ENCODE data around the gene NLRC5.
"Not testable (repeated sequence)": the region's sequence is repeated elsewhere in the genome, so short reads cannot be mapped to it uniquely, and the experiment has no call there.

NLRC5 gene

GRCh38 chr16:56980792-56981724 lies 8.3 kb upstream of the NLRC5 start:
- DNase-seq (ENCODE audit: extremely low read depth in 1 of 2, low read depth in 1 of 2), result no peak

- DNase-seq (ENCODE audit: extremely low read depth in 1 of 2, low read depth in 1 of 2), result no peak
Observed at GRCh38 chr16:56981729-56982271, 7.6 kb upstream of the NLRC5 start.

GRCh38 chr16:56982695-56983094 lies 6.7 kb upstream of the NLRC5 start:
- DNase-seq (ENCODE audit: extremely low read depth in 1 of 2, low read depth in 1 of 2), result no peak

- no peak for DNase-seq (ENCODE audit: extremely low read depth in 1 of 2, low read depth in 1 of 2)
Observed at GRCh38 chr16:56983211-56983751, 6.1 kb upstream of the NLRC5 start.

- DNase-seq (ENCODE audit: extremely low read depth in 1 of 2, low read depth in 1 of 2), result no peak
Observed at GRCh38 chr16:56984639-56985038, 4.7 kb upstream of the NLRC5 start.

GRCh38 chr16:56985288-56985961 lies 3.9 kb upstream of the NLRC5 start:
- DNase-seq (ENCODE audit: extremely low read depth in 1 of 2, low read depth in 1 of 2), result no peak

- DNase-seq (ENCODE audit: extremely low read depth in 1 of 2, low read depth in 1 of 2), result no peak
Observed at GRCh38 chr16:56985962-56986360, 3.4 kb upstream of the NLRC5 start.

GRCh38 chr16:56986361-56986760 lies 3.0 kb upstream of the NLRC5 start:
- DNase-seq (ENCODE audit: extremely low read depth in 1 of 2, low read depth in 1 of 2), result no peak

- DNase-seq (ENCODE audit: extremely low read depth in 1 of 2, low read depth in 1 of 2), result not testable (repeated sequence)
Observed at GRCh38 chr16:56986908-56987307, 2.4 kb upstream of the NLRC5 start.

GRCh38 chr16:56987692-56988091 lies 1.7 kb upstream of the NLRC5 start:
- DNase-seq (ENCODE audit: extremely low read depth in 1 of 2, low read depth in 1 of 2), result no peak

GRCh38 chr16:56988161-56988947 lies 1.0 kb upstream of the NLRC5 start:
- no peak for DNase-seq (ENCODE audit: extremely low read depth in 1 of 2, low read depth in 1 of 2)

GRCh38 chr16:56989988-56990387 lies 631 bp downstream of the NLRC5 start:
- no peak for DNase-seq (ENCODE audit: extremely low read depth in 1 of 2, low read depth in 1 of 2)

GRCh38 chr16:56990407-56991286 lies 1.3 kb downstream of the NLRC5 start:
- DNase-seq (ENCODE audit: extremely low read depth in 1 of 2, low read depth in 1 of 2), result no peak

GRCh38 chr16:56992431-56992830 lies 3.1 kb downstream of the NLRC5 start:
- not testable (repeated sequence) for DNase-seq (ENCODE audit: extremely low read depth in 1 of 2, low read depth in 1 of 2)

- DNase-seq (ENCODE audit: extremely low read depth in 1 of 2, low read depth in 1 of 2), result no peak
Observed at GRCh38 chr16:56993204-56993603, 3.8 kb downstream of the NLRC5 start.

GRCh38 chr16:56994311-56994710 lies 5.0 kb downstream of the NLRC5 start:
- DNase-seq (ENCODE audit: extremely low read depth in 1 of 2, low read depth in 1 of 2), result no peak

GRCh38 chr16:56995136-56995805 lies 5.9 kb downstream of the NLRC5 start:
- DNase-seq (ENCODE audit: extremely low read depth in 1 of 2, low read depth in 1 of 2), result no peak

GRCh38 chr16:56997264-56997663 lies 7.9 kb downstream of the NLRC5 start:
- DNase-seq (ENCODE audit: extremely low read depth in 1 of 2, low read depth in 1 of 2), result no peak

- DNase-seq (ENCODE audit: extremely low read depth in 1 of 2, low read depth in 1 of 2), result no peak
Observed at GRCh38 chr16:56997931-56998330, 8.6 kb downstream of the NLRC5 start.
